B cell (primary cell): ENCODE data around the gene SERBP1. TPM values are rescaled to one million over a fixed set of nuclear protein-coding genes. Genes with fewer than 3 reads are reported as not detected.

Experiments
- ATAC-seq: fragments of 200-7000 bp; cut with Tn5 transposase; one replicate; pipeline ENCODE4 v1.10.0; 2021; ENCODE audit warnings: low read depth, mild to moderate bottlenecking, moderate number of reproducible peaks, moderate library complexity
- CTCF ChIA-PET: fragments of 350-600 bp; sonication (Branson Sonifier 250); formaldehyde crosslinking; loops from one replicate; lab custom pipeline; 2021; ENCODE audit warnings: antibody characterized with exemption, inconsistent platforms; lab: Charles Lee
- POLR2A ChIA-PET: fragments of 350-600 bp; sonication (Branson Sonifier 250); formaldehyde crosslinking; loops from one replicate; lab custom pipeline; 2021; ENCODE audit warnings: antibody characterized with exemption; lab: Charles Lee
- DNase-seq: peaks from one replicate; pipeline ENCODE4 v3.0.0; 2013
- H2AFZ ChIP-seq: 2 replicates; pipeline ENCODE4 v1.6.1; 2012; ENCODE audit warnings: mild to moderate bottlenecking, low read depth, low read length; ENCODE audit not compliant: insufficient read depth, poor library complexity, severe bottlenecking
- H3K27ac ChIP-seq, 2 donors: 1 replicate in 1 of 2; 2 replicates in 1 of 2; pipeline ENCODE4 v1.5.1; 2012 to 2013; ENCODE audit warnings: low read length in 2 of 2, mild to moderate bottlenecking in 2 of 2, moderate library complexity in 1 of 2
- H3K27me3 ChIP-seq, 4 experiments: fragments of 200-600 bp in 1 of 4; sonication (generic) in 1 of 4; replicated peaks in 1 of 4; 1 replicate in 2 of 4; 2 replicates in 2 of 4; pipeline versions ENCODE4 v1.6.1 to v1.7.0; 2013 to 2016; ENCODE audit warnings: low read length in 3 of 4, mild to moderate bottlenecking in 2 of 4, mixed read lengths in 1 of 4, moderate library complexity in 1 of 4; ENCODE audit not compliant: insufficient read depth in 4 of 4, control insufficient read depth in 3 of 4; ENCODE audit errors: control extremely low read depth in 1 of 4
- H3K36me3 ChIP-seq, 2 experiments: replicated peaks in 1 of 2; 1 replicate in 1 of 2; 2 replicates in 1 of 2; pipeline versions ENCODE4 v1.6.1 to v1.7.1; 2013; ENCODE audit warnings: low read length in 1 of 2; ENCODE audit not compliant: insufficient read depth in 2 of 2, control insufficient read depth in 1 of 2; ENCODE audit errors: control extremely low read depth in 1 of 2, extremely low read depth in 1 of 2
- H3K4me1 ChIP-seq, 2 donors: fragments of 200-600 bp in 1 of 2; sonication (generic) in 1 of 2; 1 replicate in 1 of 2; 2 replicates in 1 of 2; pipeline versions ENCODE4 v1.5.1 to v1.6.1; 2013 to 2017; ENCODE audit warnings: low read length in 2 of 2; ENCODE audit not compliant: control insufficient read depth in 2 of 2, insufficient read depth in 2 of 2
- H3K4me2 ChIP-seq: replicated peaks from 2 replicates; pipeline ENCODE3; 2012; ENCODE audit warnings: mild to moderate bottlenecking, low read depth, low read length; ENCODE audit not compliant: poor library complexity, severe bottlenecking
- H3K4me3 ChIP-seq, 5 experiments: fragments of 200-600 bp in 1 of 5; sonication (generic) in 1 of 5; 1 replicate in 3 of 5; 2 replicates in 2 of 5; pipeline versions ENCODE4 v1.5.1 to v1.7.0; 2011 to 2016; ENCODE audit warnings: low read length in 4 of 5, mild to moderate bottlenecking in 4 of 5, low read depth in 2 of 5, control low read depth in 1 of 5, moderate library complexity in 1 of 5; ENCODE audit not compliant: insufficient read depth in 1 of 5; ENCODE audit errors: control extremely low read depth in 1 of 5, extremely low read depth in 1 of 5
- H3K79me2 ChIP-seq: fragments of 200-600 bp; sonication (generic); one replicate; pipeline ENCODE4 v1.6.0; 2016; ENCODE audit warnings: low read length; ENCODE audit not compliant: control insufficient read depth, insufficient read depth
- H3K9ac ChIP-seq: fragments of 200-600 bp; sonication (generic); 2 replicates; pipeline ENCODE4 v1.6.1; 2017; ENCODE audit warnings: mild to moderate bottlenecking, low read length, moderate library complexity
- H3K9me3 ChIP-seq, 3 donors: one replicate each; pipeline versions ENCODE4 v1.6.1 to v1.7.1; 2013; ENCODE audit warnings: low read length in 2 of 3; ENCODE audit not compliant: control insufficient read depth in 2 of 3, insufficient read depth in 1 of 3; ENCODE audit errors: control extremely low read depth in 1 of 3
- H4K20me1 ChIP-seq: 2 replicates; pipeline ENCODE4 v1.6.0; 2012; ENCODE audit warnings: mild to moderate bottlenecking, low read length; ENCODE audit not compliant: insufficient read depth, control insufficient read depth, poor library complexity, severe bottlenecking
- H3K27ac Mint-ChIP-seq: one replicate; pipeline ENCODE4 v1.8.0; 2021; ENCODE audit warnings: mixed read lengths
- H3K27me3 Mint-ChIP-seq: one replicate; pipeline ENCODE4 v1.8.0; 2021; ENCODE audit warnings: mixed read lengths
- H3K4me1 Mint-ChIP-seq: one replicate; pipeline ENCODE4 v1.8.0; 2021; ENCODE audit warnings: mixed read lengths
- H3K4me3 Mint-ChIP-seq: one replicate; pipeline ENCODE4 v1.8.0; 2021; ENCODE audit warnings: mixed read lengths
- H3K9me3 Mint-ChIP-seq: one replicate; pipeline ENCODE4 v1.8.0; 2022; ENCODE audit warnings: mixed read lengths; ENCODE audit not compliant: insufficient read depth
- EZH2 ChIP-seq: IDR thresholded peaks from 2 replicates; pipeline ENCODE4 v1.6.1; 2012; ENCODE audit warnings: borderline replicate concordance, low read depth, mild to moderate bottlenecking, moderate library complexity, low read length; ENCODE audit not compliant: insufficient read depth, poor library complexity, severe bottlenecking
- WGBS: methylation state at CpG from one replicate; pipeline ENCODE4 v1.1.5; 2013; ENCODE audit warnings: missing lambda C conversion rate; ENCODE audit not compliant: insufficient coverage; 5-methylcytosine and 5-hydroxymethylcytosine counted together
- intact Hi-C: fragments of 100-400 bp; cut with micrococcal nuclease; formaldehyde crosslinking; loops from one replicate; pipeline ENCODE4 v1.10.0; 2022
- polyA plus RNA-seq: library from polyadenylated mRNA; depleted of rRNA; stranded (reverse); fragments of >200 nt; gene quantifications from 2 replicates; pipeline ENCODE4 v1.2.3, GENCODE V29; 2012
- total RNA-seq, 2 donors: library from RNA; stranded (reverse); fragments of 120-200 nt in 1 of 2; gene quantifications; 1 replicate in 1 of 2; 2 replicates in 1 of 2; pipeline versions ENCODE4 v1.2.3 to v1.2.4, GENCODE V29; 2013 to 2022
- TF ChIP-seq, protein P1 (sequence below): fragments of 200-600 bp; IDR thresholded peaks from one replicate; pipeline ENCODE4 v1.8.0; 2022; ENCODE audit warnings: antibody characterized with exemption, mild to moderate bottlenecking

The SERBP1 gene
- total and polyA plus RNA-seq, 2 donors (not counting 1 experiment from before 2014, with no cell fraction given) = 21.0 to 142 TPM

- Mint-ChIP-seq H3K27ac (no peak overlapping the region), H3K4me3 (no peak overlapping the region), H3K9me3 (no peaks in the 10 kb centered on the region), H3K27me3 (peaks cover 3% of the 10 kb centered on the region), H3K4me1 (no peaks in the 10 kb centered on the region)
- intact Hi-C loops = no loop called here
- POLR2A ChIA-PET = no interaction called here
- Histone ChIP-seq H4K20me1 (no peaks in the 10 kb centered on the region), H3K27ac (no peak overlapping the region), H3K36me3 (no peaks in the 10 kb centered on the region), H3K9me3 (no peaks in the 10 kb centered on the region), H2AFZ (no peak overlapping the region), H3K4me3 (no peak overlapping the region), H3K4me1 (no peaks in the 10 kb centered on the region), H3K4me2 (no peak overlapping the region), H3K79me2 (no peaks in the 10 kb centered on the region), H3K9ac (no peak overlapping the region), H3K27me3 (no peaks in the 10 kb centered on the region)
- no CpG with 5 or more reads among the region's 3 CpGs for WGBS
- CTCF ChIA-PET = no interaction called here
- TF ChIP-seq EZH2 = no peak
- TF ChIP-seq, protein P1, sequence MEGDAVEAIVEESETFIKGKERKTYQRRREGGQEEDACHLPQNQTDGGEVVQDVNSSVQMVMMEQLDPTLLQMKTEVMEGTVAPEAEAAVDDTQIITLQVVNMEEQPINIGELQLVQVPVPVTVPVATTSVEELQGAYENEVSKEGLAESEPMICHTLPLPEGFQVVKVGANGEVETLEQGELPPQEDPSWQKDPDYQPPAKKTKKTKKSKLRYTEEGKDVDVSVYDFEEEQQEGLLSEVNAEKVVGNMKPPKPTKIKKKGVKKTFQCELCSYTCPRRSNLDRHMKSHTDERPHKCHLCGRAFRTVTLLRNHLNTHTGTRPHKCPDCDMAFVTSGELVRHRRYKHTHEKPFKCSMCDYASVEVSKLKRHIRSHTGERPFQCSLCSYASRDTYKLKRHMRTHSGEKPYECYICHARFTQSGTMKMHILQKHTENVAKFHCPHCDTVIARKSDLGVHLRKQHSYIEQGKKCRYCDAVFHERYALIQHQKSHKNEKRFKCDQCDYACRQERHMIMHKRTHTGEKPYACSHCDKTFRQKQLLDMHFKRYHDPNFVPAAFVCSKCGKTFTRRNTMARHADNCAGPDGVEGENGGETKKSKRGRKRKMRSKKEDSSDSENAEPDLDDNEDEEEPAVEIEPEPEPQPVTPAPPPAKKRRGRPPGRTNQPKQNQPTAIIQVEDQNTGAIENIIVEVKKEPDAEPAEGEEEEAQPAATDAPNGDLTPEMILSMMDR = no peak
- ATAC-seq = no peak
- DNase-seq = no peak
Measured at GRCh38 chr1:67440339-67440738, 10.1 kb upstream of the SERBP1 start.

DNA sequence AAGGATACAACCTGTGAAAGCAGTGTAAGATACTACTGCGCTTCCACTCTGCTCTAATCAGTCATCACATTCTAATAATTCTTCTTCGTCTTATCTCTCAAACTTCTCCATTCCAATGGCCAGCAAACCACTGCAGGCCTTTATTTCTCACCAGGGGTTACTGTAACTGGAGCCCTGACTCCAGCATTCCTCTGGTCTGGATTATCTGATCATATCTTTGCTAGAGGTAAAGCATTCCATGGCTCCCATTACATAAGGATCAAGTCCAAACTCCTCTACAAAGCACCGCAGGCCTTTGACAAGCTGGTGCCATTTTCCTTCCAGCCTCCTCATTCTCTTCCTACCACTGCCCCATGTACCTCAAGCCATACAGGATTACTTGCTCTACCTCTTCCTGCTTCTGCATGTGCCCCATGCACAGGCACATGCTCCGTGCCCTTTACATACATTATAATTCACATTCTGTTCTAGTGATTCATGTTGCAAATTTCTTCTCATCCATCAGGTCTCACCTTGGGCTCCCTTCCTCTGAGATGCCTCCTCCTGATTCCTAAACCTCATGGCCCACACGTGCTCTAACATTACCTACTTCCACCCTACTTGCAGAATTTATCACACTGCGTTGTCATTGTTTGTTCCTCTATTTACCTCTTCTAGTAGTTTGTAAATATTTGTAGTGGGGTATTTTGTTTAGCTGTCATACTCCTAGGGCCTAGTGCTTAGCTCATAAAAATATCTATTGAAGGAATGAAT is 9.3 kb upstream of the SERBP1 start:
- ChIA-PET CTCF (no interaction called here), POLR2A (no interaction called here)
- Mint-ChIP-seq H3K4me1 (peaks cover 2% of the 10 kb centered on the region), H3K27me3 (peaks cover 3% of the 10 kb centered on the region), H3K27ac (no peak overlapping the region), H3K4me3 (no peak overlapping the region), H3K9me3 (no peaks in the 10 kb centered on the region)
- H3K27ac ChIP-seq = no peak overlapping the region
- ATAC-seq (no peak), DNase-seq (no peak)
- no peak overlapping the region for H3K4me3 ChIP-seq
- no peak overlapping the region for H3K9ac ChIP-seq
- peaks cover 0 to 2% of the 10 kb centered on the region in 2 donors for H3K4me1 ChIP-seq
- intact Hi-C loops = no loop called here
- H3K36me3 ChIP-seq = no peaks in the 10 kb centered on the region
- H4K20me1 ChIP-seq = no peaks in the 10 kb centered on the region
- H3K9me3 ChIP-seq = no peaks in the 10 kb centered on the region
- no peaks in the 10 kb centered on the region for H3K79me2 ChIP-seq
- H2AFZ ChIP-seq = no peak overlapping the region
- no peaks in the 10 kb centered on the region for H3K27me3 ChIP-seq
- no peak overlapping the region for H3K4me2 ChIP-seq
- 100% methylated on average over 4 of the region's 6 CpGs for WGBS
- TF ChIP-seq, protein P1 = no peak
- no peak for TF ChIP-seq EZH2
